ENCODE measurements around the gene CLCNKB.
"Not testable (repeated sequence)": the region's sequence is repeated elsewhere in the genome, so short reads cannot be mapped to it uniquely, and the experiment has no call there.

The CLCNKB gene

DNA sequence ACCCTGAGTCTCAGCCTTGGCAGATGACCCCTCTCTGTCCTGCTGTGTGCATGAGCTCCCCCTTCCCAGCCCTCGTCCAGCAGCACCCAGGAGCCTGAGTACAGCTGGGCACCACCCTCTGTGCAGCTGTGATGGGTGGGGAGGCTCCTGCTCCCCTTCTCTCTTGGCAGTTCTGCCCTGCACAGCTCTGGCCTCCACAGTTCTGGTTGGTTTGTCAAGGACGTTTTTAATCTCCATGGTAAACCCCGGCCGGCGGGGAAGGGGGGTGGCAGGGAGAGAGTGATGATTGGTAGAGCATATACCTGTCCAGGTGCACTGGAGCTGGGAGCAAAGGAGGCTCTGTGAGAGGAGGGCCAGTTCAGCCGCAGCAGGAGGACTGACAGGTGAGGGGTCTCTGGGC, 21.9 kb upstream of the CLCNKB start, which contains the start of gene CLCNKA:
CLCNKA (plus strand) TSS at position 356 of the 400 bp plus-strand sequence. CDS start 584 bp downstream, outside the sequence.
- Histone ChIP-seq H3K27me3 (ENCODE audit: control insufficient read depth, insufficient read depth, low read length) (no peaks in the 10 kb centered on the region), H3K4me3 (ENCODE audit: low read length) (no peak within 1 kb of the TSS), H3K27ac (ENCODE audit: low read length) (no peak within 1 kb of the TSS), H3K36me3 (ENCODE audit: control insufficient read depth, insufficient read depth, low read length) (no peaks in the 10 kb centered on the region; the same call in 1 of the 2 replicates), H3K9me3 (ENCODE audit: control insufficient read depth, insufficient read depth, low read length) (no peaks in the 10 kb centered on the region), H3K4me1 (ENCODE audit: control insufficient read depth, insufficient read depth, low read length) (peaks cover 7% of the 10 kb centered on the region)
- no peak for DNase-seq (ENCODE audit: low read depth, low spot score)
- no CpG with 5 or more reads among the region's 6 CpGs for WGBS (ENCODE audit: insufficient coverage, insufficient read length)

DNA sequence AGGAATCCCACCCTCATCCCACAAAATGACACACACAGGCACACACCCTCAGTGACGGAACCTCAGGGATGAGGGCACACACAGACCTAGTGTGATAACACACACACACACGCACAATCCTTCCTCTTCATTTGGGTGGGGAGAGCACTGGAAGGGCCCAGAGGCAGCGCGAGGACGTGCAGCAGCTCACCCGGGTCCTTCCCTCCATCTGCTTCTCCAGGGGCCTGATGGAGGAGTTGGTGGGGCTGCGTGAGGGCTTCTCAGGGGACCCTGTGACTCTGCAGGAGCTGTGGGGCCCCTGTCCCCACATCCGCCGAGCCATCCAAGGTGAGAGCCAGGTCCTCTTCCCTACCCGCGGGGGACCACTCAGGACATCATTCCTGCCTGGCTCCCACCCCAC, 21.2 kb upstream of the CLCNKB start:
- no CpG with 5 or more reads among the region's 11 CpGs for WGBS (ENCODE audit: insufficient coverage, insufficient read length)

DNA sequence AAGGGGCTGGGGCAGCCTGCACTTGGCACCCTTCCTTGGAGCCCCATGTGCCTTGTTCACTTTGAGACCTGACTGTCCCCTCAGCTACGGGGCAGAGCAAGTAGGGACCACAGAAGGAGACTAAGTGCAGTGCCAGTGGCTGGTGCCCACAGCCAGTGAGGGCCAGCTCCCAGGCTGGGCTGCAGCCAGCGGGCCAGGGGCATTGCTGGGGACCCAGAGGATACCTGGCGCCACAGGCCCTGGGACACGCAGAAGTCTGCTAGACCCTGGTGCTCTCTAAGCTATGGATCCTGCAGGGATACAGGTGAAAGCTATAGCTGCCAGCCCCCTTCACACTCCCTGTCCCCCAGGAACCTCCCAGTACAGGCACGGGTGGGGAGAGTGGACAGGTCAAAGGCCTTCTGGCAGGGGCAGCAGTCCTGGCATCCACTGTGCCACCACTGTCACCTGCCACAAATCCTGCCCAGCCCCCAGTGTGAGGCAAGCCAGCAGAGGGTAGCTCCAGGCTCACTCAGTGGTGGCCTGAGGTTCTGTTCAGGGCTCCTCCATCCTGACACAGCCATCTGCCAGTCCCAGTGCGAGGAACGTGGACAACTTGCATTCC, 20.4 kb upstream of the CLCNKB start:
- Histone ChIP-seq H3K36me3 (ENCODE audit: control insufficient read depth, insufficient read depth, low read length) (no peaks in the 10 kb centered on the region; the same call in 1 of the 2 replicates), H3K4me3 (ENCODE audit: low read length) (no peak overlapping the region), H3K4me1 (ENCODE audit: control insufficient read depth, insufficient read depth, low read length) (peaks cover 8% of the 10 kb centered on the region), H3K9me3 (ENCODE audit: control insufficient read depth, insufficient read depth, low read length) (no peaks in the 10 kb centered on the region), H3K27ac (ENCODE audit: low read length) (no peak overlapping the region), H3K27me3 (ENCODE audit: control insufficient read depth, insufficient read depth, low read length) (no peaks in the 10 kb centered on the region)
- no peak for DNase-seq (ENCODE audit: low read depth, low spot score)
- WGBS (ENCODE audit: insufficient coverage, insufficient read length), result no CpG with 5 or more reads among the region's 7 CpGs

More for the DNA sequence above, 21.2 kb upstream of the CLCNKB start:
- no peak overlapping the region for H3K27ac ChIP-seq (ENCODE audit: low read length)
- H3K36me3 ChIP-seq (ENCODE audit: control insufficient read depth, insufficient read depth, low read length), result no peaks in the 10 kb centered on the region; the same call in 1 of the 2 replicates
- H3K9me3 ChIP-seq (ENCODE audit: control insufficient read depth, insufficient read depth, low read length), result no peaks in the 10 kb centered on the region
- no peak for DNase-seq (ENCODE audit: low read depth, low spot score)
- no peak overlapping the region for H3K4me3 ChIP-seq (ENCODE audit: low read length)
- H3K27me3 ChIP-seq (ENCODE audit: control insufficient read depth, insufficient read depth, low read length), result no peaks in the 10 kb centered on the region
- peaks cover 5% of the 10 kb centered on the region for H3K4me1 ChIP-seq (ENCODE audit: control insufficient read depth, insufficient read depth, low read length)

DNA sequence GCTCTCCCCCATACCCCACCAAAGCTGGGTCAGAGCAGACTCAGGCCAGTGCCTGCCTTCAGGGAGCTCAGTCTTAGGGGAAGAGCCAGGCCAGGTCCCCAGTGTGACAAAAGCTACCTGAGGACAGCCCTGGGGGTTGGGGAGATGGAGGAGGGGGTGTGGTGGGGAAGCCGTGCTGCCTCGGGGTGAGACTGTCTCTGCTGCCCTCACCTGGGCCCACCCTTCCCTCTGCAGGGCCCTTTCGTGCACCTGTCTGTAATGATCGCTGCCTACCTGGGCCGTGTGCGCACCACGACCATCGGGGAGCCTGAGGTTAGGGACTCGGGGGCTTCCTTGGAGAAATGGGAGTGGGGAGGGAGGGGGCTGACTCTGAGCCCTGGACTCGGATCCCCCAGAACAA, 17.3 kb upstream of the CLCNKB start:
- Histone ChIP-seq H3K4me1 (ENCODE audit: control insufficient read depth, insufficient read depth, low read length) (peaks cover 10% of the 10 kb centered on the region), H3K4me3 (ENCODE audit: low read length) (peak overlapping the region; percentile 45; the same call in 1 of the 2 replicates)
- DNase-seq (ENCODE audit: low read depth, low spot score); H3K27ac ChIP-seq (ENCODE audit: low read length); H3K27me3 ChIP-seq (ENCODE audit: control insufficient read depth, insufficient read depth, low read length); H3K9me3 ChIP-seq (ENCODE audit: control insufficient read depth, insufficient read depth, low read length); H3K36me3 ChIP-seq (ENCODE audit: control insufficient read depth, insufficient read depth, low read length): not testable (repeated sequence)
- no CpG with 5 or more reads among the region's 10 CpGs for WGBS (ENCODE audit: insufficient coverage, insufficient read length)

DNA sequence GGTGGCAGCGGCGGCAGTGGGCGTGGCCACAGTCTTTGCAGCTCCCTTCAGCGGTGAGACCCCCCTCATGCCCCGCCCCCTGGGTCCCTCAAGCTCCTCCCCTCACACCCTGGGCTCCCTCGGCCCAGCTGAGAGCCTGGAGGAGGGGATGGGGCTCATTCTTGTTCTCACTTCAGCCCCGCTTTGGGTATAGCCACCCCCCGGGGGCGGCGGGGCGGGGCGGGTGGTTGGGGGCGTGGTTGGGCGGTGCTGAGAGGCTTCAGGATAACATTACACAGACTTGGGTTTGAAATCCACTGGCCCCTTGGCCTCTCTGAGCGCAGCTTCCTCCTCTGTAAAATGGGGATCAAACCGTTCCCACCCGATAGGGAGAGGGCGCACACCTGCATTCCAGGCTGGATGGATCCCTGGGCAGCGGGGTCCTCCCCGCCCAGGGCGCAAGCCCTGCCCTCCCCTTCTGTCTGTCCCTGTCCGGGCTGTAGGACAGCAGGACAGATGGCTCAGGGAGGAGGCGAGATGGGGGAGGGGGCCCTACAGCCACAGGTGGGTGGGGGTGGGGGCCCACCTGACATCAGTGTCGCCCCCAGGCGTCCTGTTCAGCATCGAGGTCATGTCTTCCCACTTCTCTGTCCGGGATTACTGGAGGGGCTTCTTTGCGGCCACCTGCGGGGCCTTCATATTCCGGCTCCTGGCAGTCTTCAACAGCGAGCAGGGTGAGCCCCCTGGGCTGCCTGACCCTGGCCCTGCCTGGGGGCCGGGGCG, 16.7 kb upstream of the CLCNKB start:
- Histone ChIP-seq H3K36me3 (ENCODE audit: control insufficient read depth, insufficient read depth, low read length) (no peaks in the 10 kb centered on the region; the same call in 1 of the 2 replicates), H3K27ac (ENCODE audit: low read length) (no peak overlapping the region), H3K4me1 (ENCODE audit: control insufficient read depth, insufficient read depth, low read length) (peaks cover 10% of the 10 kb centered on the region), H3K27me3 (ENCODE audit: control insufficient read depth, insufficient read depth, low read length) (no peaks in the 10 kb centered on the region), H3K4me3 (ENCODE audit: low read length) (peak overlapping the region; percentile 36; the same call in 1 of the 2 replicates), H3K9me3 (ENCODE audit: control insufficient read depth, insufficient read depth, low read length) (no peaks in the 10 kb centered on the region)
- no peak for DNase-seq (ENCODE audit: low read depth, low spot score)
- no CpG with 5 or more reads among the region's 33 CpGs for WGBS (ENCODE audit: insufficient coverage, insufficient read length)

DNA sequence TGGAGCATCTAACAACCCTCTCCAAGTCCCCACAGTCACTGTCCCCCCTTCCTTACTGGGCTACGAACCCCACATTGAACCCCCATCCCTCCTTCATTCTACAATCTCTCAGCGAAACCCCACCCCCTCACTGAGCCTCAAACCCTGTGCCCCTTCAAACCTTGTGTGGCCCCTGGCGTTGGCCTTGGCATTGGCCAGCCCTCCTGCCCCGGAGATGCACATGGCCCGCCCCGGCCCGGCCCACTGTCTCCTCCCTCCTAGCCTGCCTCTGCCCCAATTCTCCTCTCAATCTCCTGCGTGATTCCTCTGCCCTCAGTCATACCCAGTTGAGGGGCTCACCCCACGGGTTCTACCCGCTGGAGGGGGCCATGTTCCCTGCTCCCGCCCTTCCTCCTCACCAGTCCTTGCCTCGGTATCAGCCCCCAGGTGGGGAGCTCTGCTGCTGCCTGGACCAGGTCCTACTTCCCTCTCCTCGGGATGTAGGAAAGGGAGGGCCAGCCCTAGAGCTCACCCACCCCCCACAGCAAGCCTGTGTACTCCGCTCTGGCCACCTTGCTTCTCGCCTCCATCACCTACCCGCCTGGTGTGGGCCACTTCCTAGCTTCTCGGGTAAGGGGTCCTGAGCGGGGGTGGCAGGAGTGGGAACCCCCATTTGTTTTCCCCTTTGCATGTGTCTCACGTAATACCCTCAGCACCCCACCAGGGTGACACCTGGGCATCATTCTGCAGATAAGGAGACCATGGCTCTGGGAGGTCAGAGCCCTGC, 15.2 kb upstream of the CLCNKB start:
- WGBS (ENCODE audit: insufficient coverage, insufficient read length), result no CpG with 5 or more reads among the region's 19 CpGs
- H3K4me3 ChIP-seq (ENCODE audit: low read length), result no peak overlapping the region
- H3K36me3 ChIP-seq (ENCODE audit: control insufficient read depth, insufficient read depth, low read length), result no peaks in the 10 kb centered on the region; the same call in 1 of the 2 replicates
- no peaks in the 10 kb centered on the region for H3K9me3 ChIP-seq (ENCODE audit: control insufficient read depth, insufficient read depth, low read length)
- H3K27ac ChIP-seq (ENCODE audit: low read length), result no peak overlapping the region
- no peak for DNase-seq (ENCODE audit: low read depth, low spot score)
- peaks cover 14% of the 10 kb centered on the region for H3K4me1 ChIP-seq (ENCODE audit: control insufficient read depth, insufficient read depth, low read length)
- H3K27me3 ChIP-seq (ENCODE audit: control insufficient read depth, insufficient read depth, low read length), result no peaks in the 10 kb centered on the region

DNA sequence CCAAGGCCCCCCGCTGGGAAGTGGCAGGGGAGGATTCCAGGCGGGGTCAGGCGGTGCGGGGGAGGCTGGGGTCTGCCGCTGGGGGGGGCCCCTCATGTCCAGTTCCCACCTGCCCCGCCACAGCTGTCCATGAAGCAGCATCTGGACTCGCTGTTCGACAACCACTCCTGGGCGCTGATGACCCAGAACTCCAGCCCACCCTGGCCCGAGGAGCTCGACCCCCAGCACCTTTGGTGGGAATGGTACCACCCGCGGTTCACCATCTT, 14.6 kb upstream of the CLCNKB start:
- H3K4me3 ChIP-seq (ENCODE audit: low read length); DNase-seq (ENCODE audit: low read depth, low spot score); H3K27ac ChIP-seq (ENCODE audit: low read length); H3K27me3 ChIP-seq (ENCODE audit: control insufficient read depth, insufficient read depth, low read length); H3K9me3 ChIP-seq (ENCODE audit: control insufficient read depth, insufficient read depth, low read length); H3K36me3 ChIP-seq (ENCODE audit: control insufficient read depth, insufficient read depth, low read length): not testable (repeated sequence)
- no CpG with 5 or more reads among the region's 13 CpGs for WGBS (ENCODE audit: insufficient coverage, insufficient read length)
- peaks cover 14% of the 10 kb centered on the region for H3K4me1 ChIP-seq (ENCODE audit: control insufficient read depth, insufficient read depth, low read length)

DNA sequence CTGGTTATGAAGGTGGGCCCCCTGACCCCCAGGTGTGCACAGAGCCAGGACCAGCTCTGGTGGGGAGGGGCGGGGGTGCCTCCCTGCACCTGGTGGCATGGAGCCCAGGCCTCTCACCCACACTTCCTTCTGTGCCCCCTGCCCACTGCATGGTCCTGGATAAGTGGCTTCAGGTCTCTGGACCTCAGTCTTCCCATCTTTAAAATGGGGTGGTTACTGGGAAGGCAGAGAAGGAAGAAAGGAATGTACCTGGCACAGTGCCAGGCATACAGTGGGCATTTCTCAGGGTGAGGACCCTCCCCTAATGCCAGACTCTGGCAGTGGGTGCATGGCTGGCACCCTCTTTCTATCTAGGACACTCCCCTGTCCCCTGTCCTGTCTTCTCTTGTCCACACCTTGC, 14.3 kb upstream of the CLCNKB start:
- no peak for DNase-seq (ENCODE audit: low read depth, low spot score)
- Histone ChIP-seq H3K36me3 (ENCODE audit: control insufficient read depth, insufficient read depth, low read length) (no peaks in the 10 kb centered on the region; the same call in 1 of the 2 replicates), H3K4me1 (ENCODE audit: control insufficient read depth, insufficient read depth, low read length) (peaks cover 14% of the 10 kb centered on the region), H3K4me3 (ENCODE audit: low read length) (no peak overlapping the region), H3K27me3 (ENCODE audit: control insufficient read depth, insufficient read depth, low read length) (no peaks in the 10 kb centered on the region), H3K9me3 (ENCODE audit: control insufficient read depth, insufficient read depth, low read length) (no peaks in the 10 kb centered on the region), H3K27ac (ENCODE audit: low read length) (no peak overlapping the region)
- no CpG with 5 or more reads among the region's 1 CpG for WGBS (ENCODE audit: insufficient coverage, insufficient read length)

DNA sequence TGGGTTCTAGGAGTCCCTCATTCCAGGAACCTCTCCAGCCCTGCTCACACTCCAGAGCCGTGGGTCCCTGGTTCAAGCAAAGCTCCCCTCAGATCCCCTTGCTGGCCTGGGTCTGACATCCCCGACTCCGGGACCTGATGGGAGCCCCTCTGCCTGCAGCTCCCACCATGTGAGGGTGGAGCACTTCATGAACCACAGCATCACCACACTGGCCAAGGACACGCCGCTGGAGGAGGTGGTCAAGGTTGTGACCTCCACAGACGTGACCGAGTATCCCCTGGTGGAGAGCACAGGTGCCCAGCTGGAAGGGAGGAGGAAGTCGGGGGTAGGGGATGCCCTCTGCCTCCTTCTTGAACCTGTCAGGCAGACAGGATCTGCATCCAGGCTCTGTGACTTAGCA, 12.0 kb upstream of the CLCNKB start:
- WGBS (ENCODE audit: insufficient coverage, insufficient read length), result no CpG with 5 or more reads among the region's 8 CpGs
- no peak for DNase-seq (ENCODE audit: low read depth, low spot score)
- Histone ChIP-seq H3K4me3 (ENCODE audit: low read length) (no peak overlapping the region), H3K4me1 (ENCODE audit: control insufficient read depth, insufficient read depth, low read length) (peaks cover 11% of the 10 kb centered on the region), H3K36me3 (ENCODE audit: control insufficient read depth, insufficient read depth, low read length) (no peaks in the 10 kb centered on the region), H3K27ac (ENCODE audit: low read length) (no peak overlapping the region), H3K9me3 (ENCODE audit: control insufficient read depth, insufficient read depth, low read length) (no peaks in the 10 kb centered on the region), H3K27me3 (ENCODE audit: control insufficient read depth, insufficient read depth, low read length) (no peaks in the 10 kb centered on the region)

DNA sequence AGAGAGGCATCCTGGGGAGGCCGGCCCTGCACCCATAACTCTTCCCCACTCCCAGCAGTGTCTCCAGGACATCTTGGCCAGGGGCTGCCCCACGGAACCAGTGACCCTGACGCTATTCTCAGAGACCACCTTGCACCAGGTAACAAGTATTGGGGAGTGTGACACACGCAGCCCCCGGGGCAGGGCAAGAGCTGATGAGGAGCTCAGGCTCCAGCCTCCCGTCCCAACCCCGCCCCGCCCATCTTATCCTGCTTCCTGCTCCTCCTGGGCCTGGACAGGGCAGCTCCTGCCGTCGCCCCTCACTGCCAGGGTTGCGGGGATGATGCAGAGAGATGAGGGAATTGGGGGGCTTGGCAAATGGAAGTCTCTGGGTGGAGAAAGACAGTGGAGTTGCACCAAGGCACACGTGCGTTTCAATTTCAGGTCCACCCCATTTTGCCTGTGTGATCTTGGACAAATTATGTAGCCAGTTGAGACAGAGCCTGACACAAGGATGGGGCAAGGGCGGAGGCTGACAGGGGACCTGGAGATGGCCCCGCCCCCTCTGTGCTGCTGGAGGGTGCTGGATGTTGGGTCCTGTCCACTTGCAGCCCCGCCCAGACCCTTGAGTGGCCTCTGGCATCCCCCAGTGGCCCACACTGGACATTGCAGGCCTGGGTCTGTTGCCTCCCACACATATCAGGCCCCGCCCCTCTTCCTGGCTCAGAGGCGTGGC, 11.0 kb upstream of the CLCNKB start:
- H3K9me3 ChIP-seq (ENCODE audit: control insufficient read depth, insufficient read depth, low read length), result no peaks in the 10 kb centered on the region
- no peaks in the 10 kb centered on the region for H3K36me3 ChIP-seq (ENCODE audit: control insufficient read depth, insufficient read depth, low read length)
- H3K27ac ChIP-seq (ENCODE audit: low read length), result no peak overlapping the region
- no peak overlapping the region for H3K4me3 ChIP-seq (ENCODE audit: low read length)
- WGBS (ENCODE audit: insufficient coverage, insufficient read length), result no CpG with 5 or more reads among the region's 18 CpGs
- peak; percentile 89 for DNase-seq (ENCODE audit: low read depth, low spot score)
- H3K4me1 ChIP-seq (ENCODE audit: control insufficient read depth, insufficient read depth, low read length), result peaks cover 9% of the 10 kb centered on the region
- no peaks in the 10 kb centered on the region for H3K27me3 ChIP-seq (ENCODE audit: control insufficient read depth, insufficient read depth, low read length)

All from iPS DF 6.9 (cell line).